Activated T-helper 9 cell treated with anti-CD3 and anti-CD28 coated beads, Interleukin-2, amount 50 U/mL, for 16 hours (primary cell): ENCODE results near the gene SBF1.

Experiments
- DNase-seq: peaks from one replicate; pipeline ENCODE4 v3.0.0-alpha.2; 2020; ENCODE audit warnings: low read depth

Gene SBF1

GRCh38 chr22:50505776-50506610 is 31.2 kb upstream of the SBF1 start:
- no peak for DNase-seq

GRCh38 chr22:50505276-50505775 is 30.5 kb upstream of the SBF1 start:
- no peak for DNase-seq

GRCh38 chr22:50504369-50505211 is 29.8 kb upstream of the SBF1 start:
- DNase-seq: no peak

- DNase-seq: no peak
Measured at GRCh38 chr22:50503475-50504145, 28.8 kb upstream of the SBF1 start.

GRCh38 chr22:50502628-50503474 is 28.0 kb upstream of the SBF1 start:
- no peak for DNase-seq

- DNase-seq: no peak
Measured at GRCh38 chr22:50502096-50502495, 27.3 kb upstream of the SBF1 start.

- no peak for DNase-seq
Measured at GRCh38 chr22:50500452-50500851, 25.6 kb upstream of the SBF1 start.

- DNase-seq: peak; percentile 39
Measured at GRCh38 chr22:50498322-50498890, 23.6 kb upstream of the SBF1 start.

- no peak for DNase-seq
Measured at GRCh38 chr22:50497093-50497492, 22.3 kb upstream of the SBF1 start.

- no peak for DNase-seq
Measured at GRCh38 chr22:50490531-50491308, 15.9 kb upstream of the SBF1 start.

GRCh38 chr22:50489363-50490243 is 14.8 kb upstream of the SBF1 start:
- no peak for DNase-seq

GRCh38 chr22:50488886-50489285 is 14.1 kb upstream of the SBF1 start:
- no peak for DNase-seq

GRCh38 chr22:50488006-50488677 is 13.3 kb upstream of the SBF1 start:
- DNase-seq: no peak

GRCh38 chr22:50487290-50488005 is 12.6 kb upstream of the SBF1 start:
- DNase-seq: no peak

- DNase-seq: no peak
Measured at GRCh38 chr22:50486561-50487289, 11.9 kb upstream of the SBF1 start, which contains the start of gene MIOX. MIOX (plus strand) TSS chr22:50486859; CDS start chr22:50486898, 39 bp downstream.

GRCh38 chr22:50485221-50486131 is 10.6 kb upstream of the SBF1 start:
- DNase-seq: no peak
